ENCODE results near the gene DMWD. TPM values are rescaled to one million over a fixed set of nuclear protein-coding genes. Genes with fewer than 3 reads are reported as not detected.

Gene DMWD
- polyA plus RNA-seq, 1 donor (not counting 4 experiments of a cell fraction or from before 2014, with no cell fraction given): 10.1 TPM

DNA sequence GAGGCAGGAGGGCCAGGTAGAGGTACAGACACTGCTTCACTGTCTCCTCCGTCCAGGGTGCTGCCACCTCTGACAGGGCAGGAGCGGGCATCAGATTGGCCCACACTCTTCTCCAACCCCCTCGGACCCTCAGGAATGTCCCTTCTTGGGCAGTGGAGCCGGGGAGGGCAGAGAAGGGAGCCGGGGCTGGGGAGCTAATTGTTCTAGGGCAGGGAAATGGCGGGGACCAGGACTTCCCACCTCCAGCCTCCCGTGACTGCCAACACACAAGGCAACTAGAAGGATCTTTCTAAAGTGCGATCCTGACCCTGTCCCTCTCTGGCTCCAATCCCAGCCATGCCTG, 32.6 kb upstream of the DMWD start:
- dilution Hi-C loops (cut with MboI; ENCODE audit: extremely low pct_ligation_motif_present, low sequenced_read_pairs): no loop called here

DNA sequence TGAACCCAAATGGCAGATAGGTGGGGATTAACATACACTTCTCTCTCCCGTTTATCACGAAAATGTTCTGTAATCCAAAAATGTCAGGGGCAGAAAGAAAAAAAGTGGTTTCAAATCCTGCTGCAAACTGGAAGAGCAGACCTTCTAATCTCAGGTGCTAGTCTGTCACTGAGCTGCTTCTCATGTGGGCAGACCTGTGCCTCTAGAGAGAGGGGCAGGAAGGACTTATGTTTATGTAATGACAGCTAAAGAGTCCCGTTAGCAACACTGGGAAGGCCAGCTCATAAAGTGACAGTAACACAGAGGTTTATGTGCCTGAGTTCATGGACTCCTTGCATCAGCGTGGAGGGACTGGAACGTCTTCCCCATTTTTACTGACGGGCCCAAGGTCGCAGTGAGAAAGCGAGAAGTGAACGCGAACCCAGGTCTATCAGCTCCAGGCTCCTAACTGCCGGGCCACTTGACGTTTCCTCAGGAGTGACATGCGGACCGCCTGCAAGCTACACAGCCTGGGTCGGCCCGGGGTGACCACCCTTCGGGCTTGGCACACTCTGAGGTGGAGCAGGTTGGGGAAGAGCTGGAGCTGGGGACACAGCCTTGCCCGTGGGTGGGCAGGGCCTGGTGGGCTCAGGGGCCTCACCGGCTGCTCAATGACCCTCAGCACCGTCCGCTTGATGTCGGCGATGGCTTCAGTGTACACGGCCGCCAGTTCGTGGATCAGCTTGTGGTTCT, 32.1 kb upstream of the DMWD start:
- no peaks in the 10 kb centered on the region for H4K20me1 ChIP-seq (ENCODE audit: control insufficient read depth, extremely low read depth, insufficient read depth, low read length)
- no peak for TF ChIP-seq EZH2 (IDR thresholded peaks at IDR 0.05; ENCODE audit: low read length)
- TF ChIP-seq, protein P1, sequence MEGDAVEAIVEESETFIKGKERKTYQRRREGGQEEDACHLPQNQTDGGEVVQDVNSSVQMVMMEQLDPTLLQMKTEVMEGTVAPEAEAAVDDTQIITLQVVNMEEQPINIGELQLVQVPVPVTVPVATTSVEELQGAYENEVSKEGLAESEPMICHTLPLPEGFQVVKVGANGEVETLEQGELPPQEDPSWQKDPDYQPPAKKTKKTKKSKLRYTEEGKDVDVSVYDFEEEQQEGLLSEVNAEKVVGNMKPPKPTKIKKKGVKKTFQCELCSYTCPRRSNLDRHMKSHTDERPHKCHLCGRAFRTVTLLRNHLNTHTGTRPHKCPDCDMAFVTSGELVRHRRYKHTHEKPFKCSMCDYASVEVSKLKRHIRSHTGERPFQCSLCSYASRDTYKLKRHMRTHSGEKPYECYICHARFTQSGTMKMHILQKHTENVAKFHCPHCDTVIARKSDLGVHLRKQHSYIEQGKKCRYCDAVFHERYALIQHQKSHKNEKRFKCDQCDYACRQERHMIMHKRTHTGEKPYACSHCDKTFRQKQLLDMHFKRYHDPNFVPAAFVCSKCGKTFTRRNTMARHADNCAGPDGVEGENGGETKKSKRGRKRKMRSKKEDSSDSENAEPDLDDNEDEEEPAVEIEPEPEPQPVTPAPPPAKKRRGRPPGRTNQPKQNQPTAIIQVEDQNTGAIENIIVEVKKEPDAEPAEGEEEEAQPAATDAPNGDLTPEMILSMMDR (optimal IDR thresholded peaks at IDR 0.05 in 1 of 3, IDR thresholded peaks at IDR 0.05 in 1 of 3, conservative IDR thresholded peaks at IDR 0.05 in 1 of 3; ENCODE audit: extremely low read depth in 1 of 3, insufficient read depth in 2 of 3, low read length in 3 of 3): no peak
- DNase-seq (ENCODE audit: low read depth, low spot score) (no peak), FAIRE-seq (no peak)
- no peak overlapping the region for H3K4me2 ChIP-seq (ENCODE audit: control insufficient read depth, extremely low read depth, insufficient read depth, low read depth, low read length)
- no peak overlapping the region for H3K4me3 ChIP-seq (ENCODE audit: control insufficient read depth in 2 of 3, extremely low read depth in 1 of 3, insufficient read depth in 2 of 3, low read depth in 1 of 3, low read length in 3 of 3)
- no peak overlapping the region for H3K9ac ChIP-seq (ENCODE audit: control insufficient read depth, extremely low read depth, insufficient read depth, low read length)
- H3K4me1 ChIP-seq (ENCODE audit: control insufficient read depth, extremely low read depth, insufficient read depth, low read length): peaks cover 11% of the 10 kb centered on the region
- H3K36me3 ChIP-seq (ENCODE audit: control insufficient read depth in 2 of 2, extremely low read depth in 1 of 2, insufficient read depth in 2 of 2, low read length in 2 of 2): peaks cover 41 to 44% of the 10 kb centered on the region in 2 experiments
- H3K9me3 ChIP-seq (ENCODE audit: control insufficient read depth, low read depth, low read length): no peaks in the 10 kb centered on the region
- no peaks in the 10 kb centered on the region for H3K27me3 ChIP-seq (ENCODE audit: control insufficient read depth, extremely low read depth, insufficient read depth, low read length)
- dilution Hi-C loops (cut with MboI; ENCODE audit: extremely low pct_ligation_motif_present, low sequenced_read_pairs): no loop called here
- no peak overlapping the region for H2AFZ ChIP-seq (ENCODE audit: control insufficient read depth, low read length)
- H3K9me1 ChIP-seq (ENCODE audit: control insufficient read depth, extremely low read depth, insufficient read depth, low read length): peaks cover 3% of the 10 kb centered on the region
- H3K27ac ChIP-seq (ENCODE audit: control insufficient read depth, insufficient read depth, low read length): no peak overlapping the region
- no peaks in the 10 kb centered on the region for H3K79me2 ChIP-seq (ENCODE audit: control insufficient read depth, insufficient read depth, low read length)

More for the DNA sequence above, 32.6 kb upstream of the DMWD start:
- TF ChIP-seq, protein P1 (optimal IDR thresholded peaks at IDR 0.05 in 1 of 3, IDR thresholded peaks at IDR 0.05 in 1 of 3, conservative IDR thresholded peaks at IDR 0.05 in 1 of 3; ENCODE audit: extremely low read depth in 1 of 3, insufficient read depth in 2 of 3, low read length in 3 of 3): no peak
- TF ChIP-seq EZH2 (IDR thresholded peaks at IDR 0.05; ENCODE audit: low read length): no peak
- H3K4me2 ChIP-seq (ENCODE audit: control insufficient read depth, extremely low read depth, insufficient read depth, low read depth, low read length): no peak overlapping the region
- H3K79me2 ChIP-seq (ENCODE audit: control insufficient read depth, insufficient read depth, low read length): no peaks in the 10 kb centered on the region
- DNase-seq (ENCODE audit: low read depth, low spot score) (no peak), FAIRE-seq (no peak)
- no peak overlapping the region for H3K27ac ChIP-seq (ENCODE audit: control insufficient read depth, insufficient read depth, low read length)
- H3K27me3 ChIP-seq (ENCODE audit: control insufficient read depth, extremely low read depth, insufficient read depth, low read length): no peaks in the 10 kb centered on the region
- no peak overlapping the region for H3K4me3 ChIP-seq (ENCODE audit: control insufficient read depth in 2 of 3, extremely low read depth in 1 of 3, insufficient read depth in 2 of 3, low read depth in 1 of 3, low read length in 3 of 3)
- H2AFZ ChIP-seq (ENCODE audit: control insufficient read depth, low read length): no peak overlapping the region
- peaks cover 11% of the 10 kb centered on the region for H3K4me1 ChIP-seq (ENCODE audit: control insufficient read depth, extremely low read depth, insufficient read depth, low read length)
- H4K20me1 ChIP-seq (ENCODE audit: control insufficient read depth, extremely low read depth, insufficient read depth, low read length): no peaks in the 10 kb centered on the region
- H3K9me1 ChIP-seq (ENCODE audit: control insufficient read depth, extremely low read depth, insufficient read depth, low read length): peaks cover 3% of the 10 kb centered on the region
- no peaks in the 10 kb centered on the region for H3K9me3 ChIP-seq (ENCODE audit: control insufficient read depth, low read depth, low read length)
- H3K9ac ChIP-seq (ENCODE audit: control insufficient read depth, extremely low read depth, insufficient read depth, low read length): no peak overlapping the region
- peaks cover 40 to 49% of the 10 kb centered on the region in 2 experiments for H3K36me3 ChIP-seq (ENCODE audit: control insufficient read depth in 2 of 2, extremely low read depth in 1 of 2, insufficient read depth in 2 of 2, low read length in 2 of 2)
